B cell (primary cell): ENCODE measurements around the gene COX10. TPM values are rescaled to one million over a fixed set of nuclear protein-coding genes. Genes with fewer than 3 reads are reported as not detected.
"Not testable (repeated sequence)": the region's sequence is repeated elsewhere in the genome, so short reads cannot be mapped to it uniquely, and the experiment has no call there.

Source experiments
- ATAC-seq: fragments of 200-7000 bp; cut with Tn5 transposase; one replicate; pipeline ENCODE4 v1.10.0; 2021; ENCODE audit warnings: low read depth, mild to moderate bottlenecking, moderate number of reproducible peaks, moderate library complexity
- CTCF ChIA-PET: fragments of 350-600 bp; sonication (Branson Sonifier 250); formaldehyde crosslinking; loops from one replicate; lab custom pipeline; 2021; ENCODE audit warnings: antibody characterized with exemption, inconsistent platforms; lab: Charles Lee
- POLR2A ChIA-PET: fragments of 350-600 bp; sonication (Branson Sonifier 250); formaldehyde crosslinking; loops from one replicate; lab custom pipeline; 2021; ENCODE audit warnings: antibody characterized with exemption; lab: Charles Lee
- DNase-seq: peaks from one replicate; pipeline ENCODE4 v3.0.0; 2013
- H2AFZ ChIP-seq: 2 replicates; pipeline ENCODE4 v1.6.1; 2012; ENCODE audit warnings: mild to moderate bottlenecking, low read depth, low read length; ENCODE audit not compliant: insufficient read depth, poor library complexity, severe bottlenecking
- H3K27ac ChIP-seq, 2 donors: 1 replicate in 1 of 2; 2 replicates in 1 of 2; pipeline ENCODE4 v1.5.1; 2012 to 2013; ENCODE audit warnings: low read length in 2 of 2, mild to moderate bottlenecking in 2 of 2, moderate library complexity in 1 of 2
- H3K27me3 ChIP-seq, 4 experiments: fragments of 200-600 bp in 1 of 4; sonication (generic) in 1 of 4; replicated peaks in 1 of 4; 1 replicate in 2 of 4; 2 replicates in 2 of 4; pipeline versions ENCODE4 v1.6.1 to v1.7.0; 2013 to 2016; ENCODE audit warnings: low read length in 3 of 4, mild to moderate bottlenecking in 2 of 4, mixed read lengths in 1 of 4, moderate library complexity in 1 of 4; ENCODE audit not compliant: insufficient read depth in 4 of 4, control insufficient read depth in 3 of 4; ENCODE audit errors: control extremely low read depth in 1 of 4
- H3K36me3 ChIP-seq, 2 experiments: replicated peaks in 1 of 2; 1 replicate in 1 of 2; 2 replicates in 1 of 2; pipeline versions ENCODE4 v1.6.1 to v1.7.1; 2013; ENCODE audit warnings: low read length in 1 of 2; ENCODE audit not compliant: insufficient read depth in 2 of 2, control insufficient read depth in 1 of 2; ENCODE audit errors: control extremely low read depth in 1 of 2, extremely low read depth in 1 of 2
- H3K4me1 ChIP-seq, 2 donors: fragments of 200-600 bp in 1 of 2; sonication (generic) in 1 of 2; 1 replicate in 1 of 2; 2 replicates in 1 of 2; pipeline versions ENCODE4 v1.5.1 to v1.6.1; 2013 to 2017; ENCODE audit warnings: low read length in 2 of 2; ENCODE audit not compliant: control insufficient read depth in 2 of 2, insufficient read depth in 2 of 2
- H3K4me2 ChIP-seq: replicated peaks from 2 replicates; pipeline ENCODE3; 2012; ENCODE audit warnings: mild to moderate bottlenecking, low read depth, low read length; ENCODE audit not compliant: poor library complexity, severe bottlenecking
- H3K4me3 ChIP-seq, 5 experiments: fragments of 200-600 bp in 1 of 5; sonication (generic) in 1 of 5; 1 replicate in 3 of 5; 2 replicates in 2 of 5; pipeline versions ENCODE4 v1.5.1 to v1.7.0; 2011 to 2016; ENCODE audit warnings: low read length in 4 of 5, mild to moderate bottlenecking in 4 of 5, low read depth in 2 of 5, control low read depth in 1 of 5, moderate library complexity in 1 of 5; ENCODE audit not compliant: insufficient read depth in 1 of 5; ENCODE audit errors: control extremely low read depth in 1 of 5, extremely low read depth in 1 of 5
- H3K79me2 ChIP-seq: fragments of 200-600 bp; sonication (generic); one replicate; pipeline ENCODE4 v1.6.0; 2016; ENCODE audit warnings: low read length; ENCODE audit not compliant: control insufficient read depth, insufficient read depth
- H3K9ac ChIP-seq: fragments of 200-600 bp; sonication (generic); 2 replicates; pipeline ENCODE4 v1.6.1; 2017; ENCODE audit warnings: mild to moderate bottlenecking, low read length, moderate library complexity
- H3K9me3 ChIP-seq, 3 donors: one replicate each; pipeline versions ENCODE4 v1.6.1 to v1.7.1; 2013; ENCODE audit warnings: low read length in 2 of 3; ENCODE audit not compliant: control insufficient read depth in 2 of 3, insufficient read depth in 1 of 3; ENCODE audit errors: control extremely low read depth in 1 of 3
- H4K20me1 ChIP-seq: 2 replicates; pipeline ENCODE4 v1.6.0; 2012; ENCODE audit warnings: mild to moderate bottlenecking, low read length; ENCODE audit not compliant: insufficient read depth, control insufficient read depth, poor library complexity, severe bottlenecking
- H3K27ac Mint-ChIP-seq: one replicate; pipeline ENCODE4 v1.8.0; 2021; ENCODE audit warnings: mixed read lengths
- H3K27me3 Mint-ChIP-seq: one replicate; pipeline ENCODE4 v1.8.0; 2021; ENCODE audit warnings: mixed read lengths
- H3K4me1 Mint-ChIP-seq: one replicate; pipeline ENCODE4 v1.8.0; 2021; ENCODE audit warnings: mixed read lengths
- H3K4me3 Mint-ChIP-seq: one replicate; pipeline ENCODE4 v1.8.0; 2021; ENCODE audit warnings: mixed read lengths
- H3K9me3 Mint-ChIP-seq: one replicate; pipeline ENCODE4 v1.8.0; 2022; ENCODE audit warnings: mixed read lengths; ENCODE audit not compliant: insufficient read depth
- CTCF ChIP-seq: fragments of 200-600 bp; IDR thresholded peaks from one replicate; pipeline ENCODE4 v1.8.0; 2022; ENCODE audit warnings: antibody characterized with exemption, mild to moderate bottlenecking
- EZH2 ChIP-seq: IDR thresholded peaks from 2 replicates; pipeline ENCODE4 v1.6.1; 2012; ENCODE audit warnings: borderline replicate concordance, low read depth, mild to moderate bottlenecking, moderate library complexity, low read length; ENCODE audit not compliant: insufficient read depth, poor library complexity, severe bottlenecking
- WGBS: methylation state at CpG from one replicate; pipeline ENCODE4 v1.1.5; 2013; ENCODE audit warnings: missing lambda C conversion rate; ENCODE audit not compliant: insufficient coverage; 5-methylcytosine and 5-hydroxymethylcytosine counted together
- intact Hi-C: fragments of 100-400 bp; cut with micrococcal nuclease; formaldehyde crosslinking; loops from one replicate; pipeline ENCODE4 v1.10.0; 2022
- polyA plus RNA-seq: library from polyadenylated mRNA; depleted of rRNA; stranded (reverse); fragments of >200 nt; gene quantifications from 2 replicates; pipeline ENCODE4 v1.2.3, GENCODE V29; 2012
- total RNA-seq, 2 donors: library from RNA; stranded (reverse); fragments of 120-200 nt in 1 of 2; gene quantifications; 1 replicate in 1 of 2; 2 replicates in 1 of 2; pipeline versions ENCODE4 v1.2.3 to v1.2.4, GENCODE V29; 2013 to 2022

The COX10 gene
- total and polyA plus RNA-seq, 2 donors (not counting 1 experiment from before 2014, with no cell fraction given) = 21.8 to 23.3 TPM

GRCh38 chr17:14169901-14170300, 100.6 kb downstream of the COX10 start:
- peaks cover 6% of the 10 kb centered on the region for H4K20me1 ChIP-seq
- H3K9ac ChIP-seq = no peak overlapping the region
- TF ChIP-seq CTCF (no peak), EZH2 (no peak)
- DNase-seq (no peak), ATAC-seq (no peak)
- no CpG with 5 or more reads among the region's 1 CpG for WGBS
- H2AFZ ChIP-seq = no peak overlapping the region
- H3K4me3 Mint-ChIP-seq = no peak overlapping the region
- H3K27me3 Mint-ChIP-seq = no peaks in the 10 kb centered on the region
- H3K27ac Mint-ChIP-seq = no peak overlapping the region
- no peak overlapping the region for H3K4me2 ChIP-seq
- intact Hi-C loops = no loop called here
- POLR2A ChIA-PET = no interaction called here
- no peak overlapping the region for H3K27ac ChIP-seq
- H3K27me3 ChIP-seq = no peaks in the 10 kb centered on the region
- peaks cover 3% of the 10 kb centered on the region for H3K79me2 ChIP-seq
- H3K9me3 ChIP-seq = peaks cover 3 to 18% (median 14%) of the 10 kb centered on the region in 3 donors
- H3K4me3 ChIP-seq = no peak overlapping the region
- no peaks in the 10 kb centered on the region for H3K4me1 ChIP-seq
- peaks cover 7% of the 10 kb centered on the region for H3K9me3 Mint-ChIP-seq
- CTCF ChIA-PET = no interaction called here
- no peaks in the 10 kb centered on the region for H3K4me1 Mint-ChIP-seq
- H3K36me3 ChIP-seq = peaks cover 0 to 2% of the 10 kb centered on the region in 2 experiments

GRCh38 chr17:14176989-14177388, 107.7 kb downstream of the COX10 start:
- CTCF ChIA-PET, H3K4me3 ChIP-seq, H3K27ac Mint-ChIP-seq, ATAC-seq, DNase-seq, intact Hi-C loops, H3K36me3 ChIP-seq, H3K4me3 Mint-ChIP-seq, H3K79me2 ChIP-seq, H4K20me1 ChIP-seq, POLR2A ChIA-PET, H3K4me1 ChIP-seq, H3K4me2 ChIP-seq, H3K27me3 Mint-ChIP-seq, H3K27me3 ChIP-seq, H3K9me3 ChIP-seq, H3K27ac ChIP-seq, H3K4me1 Mint-ChIP-seq, H3K9me3 Mint-ChIP-seq, H2AFZ ChIP-seq, H3K9ac ChIP-seq: not testable (repeated sequence)
- 100% methylated on average over 2 of the region's 3 CpGs for WGBS

- WGBS = no CpG with 5 or more reads among the region's 4 CpGs
- H3K27me3 ChIP-seq, ATAC-seq, H3K79me2 ChIP-seq, H2AFZ ChIP-seq, H3K4me3 ChIP-seq, H3K27ac Mint-ChIP-seq, DNase-seq, H3K4me1 ChIP-seq, H3K27ac ChIP-seq, CTCF ChIA-PET, H3K4me2 ChIP-seq, H3K36me3 ChIP-seq, H4K20me1 ChIP-seq, H3K9me3 Mint-ChIP-seq, H3K9me3 ChIP-seq, intact Hi-C loops, H3K27me3 Mint-ChIP-seq, H3K4me3 Mint-ChIP-seq, H3K9ac ChIP-seq, POLR2A ChIA-PET, H3K4me1 Mint-ChIP-seq: not testable (repeated sequence)
These were observed 108.5 kb downstream of the COX10 start for GRCh38 chr17:14177801-14178200.
